GM18526 (cell line): ENCODE results near the gene ADISSP.

Experiments used
- POLR2A ChIP-seq: IDR thresholded peaks from 3 replicates; pipeline ENCODE4 v1.6.1; 2011; ENCODE audit not compliant: insufficient read length; ENCODE audit errors: extremely low read depth

ADISSP gene

GRCh38 chr20:3710011-3710466 lies 57.5 kb downstream of the ADISSP start:
- no peak for TF ChIP-seq POLR2A

- TF ChIP-seq POLR2A: no peak
Measured at GRCh38 chr20:3707508-3707899, 60.0 kb downstream of the ADISSP start.

GRCh38 chr20:3706774-3707507 lies 60.6 kb downstream of the ADISSP start:
- TF ChIP-seq POLR2A: no peak

DNA sequence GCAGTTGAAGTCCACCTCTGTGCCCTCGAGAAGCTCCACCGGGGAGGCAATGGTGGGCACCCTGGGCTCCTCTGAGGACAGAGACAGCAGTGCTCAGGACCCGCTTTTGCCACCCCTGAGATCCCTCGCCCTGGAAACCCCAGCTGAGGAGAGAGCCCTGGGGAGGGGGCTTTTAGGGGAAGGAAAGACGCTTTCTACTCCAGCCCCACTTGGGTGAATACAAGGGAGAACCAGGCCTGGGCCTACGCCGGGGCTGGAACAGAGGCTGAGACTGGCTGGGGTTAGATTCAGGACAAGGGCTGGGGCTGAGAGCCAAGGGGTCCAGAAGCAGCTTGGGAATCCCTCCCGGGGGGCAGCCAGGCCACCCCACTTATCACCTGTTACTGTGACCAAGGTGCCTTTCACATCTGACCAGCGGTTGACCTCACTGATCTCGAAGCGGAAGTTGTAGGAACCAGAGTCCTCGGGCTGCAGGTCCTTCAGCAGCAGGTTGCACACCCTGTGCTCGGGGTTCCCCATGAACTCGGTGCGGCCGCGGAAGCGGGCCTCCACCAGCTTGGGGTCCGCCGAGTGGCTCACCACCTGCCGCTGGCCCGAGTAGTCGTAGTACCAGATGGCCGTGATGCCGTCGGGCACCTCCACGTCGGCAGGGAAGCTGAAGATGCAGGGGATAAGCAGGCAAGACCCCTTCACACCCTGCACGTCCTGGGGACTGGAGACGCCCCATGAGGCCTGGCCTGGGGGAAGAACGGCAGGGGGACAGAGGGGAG lies 61.4 kb downstream of the ADISSP start:
- no peak for TF ChIP-seq POLR2A

- no peak for TF ChIP-seq POLR2A
Measured at GRCh38 chr20:3705491-3705969, 62.0 kb downstream of the ADISSP start.

DNA sequence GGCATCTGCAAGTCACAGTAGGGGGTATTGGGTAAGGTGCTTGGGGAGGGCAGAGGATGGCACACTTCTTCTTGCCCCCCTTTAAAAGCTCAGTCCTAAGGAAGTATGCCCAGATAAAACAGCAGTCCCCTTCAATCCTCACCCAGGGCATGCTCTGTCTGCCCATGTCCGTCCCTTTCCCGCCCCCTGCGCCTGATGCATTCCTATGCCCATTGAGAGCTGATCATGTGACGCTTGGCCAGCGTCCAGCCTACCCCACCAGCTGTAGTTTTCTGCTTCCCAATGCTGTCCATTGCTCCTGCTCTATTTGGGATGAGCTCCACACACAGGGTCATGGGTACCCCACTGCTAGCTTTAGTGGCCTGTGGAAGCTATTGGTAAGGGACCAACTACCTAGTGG lies 63.5 kb downstream of the ADISSP start:
- no peak for TF ChIP-seq POLR2A
